Measurements from ENCODE around the gene RRP15.

RRP15 gene

GRCh38 chr1:218364028-218364710, 79.1 kb downstream of the RRP15 start:
- ATAC-seq = no peak

GRCh38 chr1:218365226-218365999, 80.3 kb downstream of the RRP15 start:
- ATAC-seq = no peak

- no peak for ATAC-seq
These were observed 81.4 kb downstream of the RRP15 start for GRCh38 chr1:218366322-218367052.

GRCh38 chr1:218367118-218367517, 82.0 kb downstream of the RRP15 start:
- no peak for ATAC-seq

GRCh38 chr1:218368686-218369085, 83.6 kb downstream of the RRP15 start:
- ATAC-seq = no peak

GRCh38 chr1:218369688-218370511, 84.8 kb downstream of the RRP15 start:
- ATAC-seq = peak; percentile 42 to 46

- ATAC-seq = no peak
These were observed 87.0 kb downstream of the RRP15 start for GRCh38 chr1:218371927-218372672.

GRCh38 chr1:218374401-218375353, 89.6 kb downstream of the RRP15 start:
- no peak for ATAC-seq

- ATAC-seq = no peak
These were observed 91.6 kb downstream of the RRP15 start for GRCh38 chr1:218376722-218377121.

- peak; percentile 90 to 94 for ATAC-seq
These were observed 92.1 kb downstream of the RRP15 start for GRCh38 chr1:218377143-218377660.

GRCh38 chr1:218380125-218380977, 95.3 kb downstream of the RRP15 start:
- no peak for ATAC-seq

- ATAC-seq = no peak
These were observed 97.2 kb downstream of the RRP15 start for GRCh38 chr1:218382261-218382660.

GRCh38 chr1:218383051-218383450, 98.0 kb downstream of the RRP15 start:
- ATAC-seq = no peak

GRCh38 chr1:218383681-218384080, 98.6 kb downstream of the RRP15 start:
- no peak for ATAC-seq

- ATAC-seq = no peak
These were observed 99.5 kb downstream of the RRP15 start for GRCh38 chr1:218384581-218384993.

All from activated CD4-positive, CD25-positive, alpha-beta regulatory T cell treated with anti-CD3 and anti-CD28 coated beads, Interleukin-2, amount 50 U/mL, for 24 hours (primary cell).